SK-N-SH treated with all-trans-retinoic acid at 6 μM for 48 hours (cell line): ENCODE measurements around the gene PRDM5.

Source experiments
- ATAC-seq: fragments of 200-7000 bp; cut with Tn5 transposase; 3 replicates; pipeline ENCODE4 v1.9.1; 2020; ENCODE audit warnings: mild to moderate bottlenecking, moderate library complexity
- ARNTL ChIP-seq: fragments of 450-650 bp; formaldehyde crosslinking; IDR thresholded peaks from 2 replicates; pipeline ENCODE4 v1.5.0; 2020; ENCODE audit warnings: low read depth, mild to moderate bottlenecking, moderate library complexity, borderline replicate concordance
- BACH2 ChIP-seq: fragments of 250-450 bp; sonication (Bioruptor Pico); IDR thresholded peaks from 2 replicates; pipeline ENCODE4 v1.9.0; 2021; ENCODE audit warnings: mild to moderate bottlenecking, borderline replicate concordance
- CSDC2 ChIP-seq: fragments of 250-450 bp; sonication (Bioruptor Pico); IDR thresholded peaks from 2 replicates; pipeline ENCODE4 v1.5.0; 2020; ENCODE audit warnings: mild to moderate bottlenecking, moderate library complexity
- GLIS3 ChIP-seq: fragments of 250-450 bp; sonication (Bioruptor Pico); IDR thresholded peaks from 2 replicates; pipeline ENCODE4 v1.5.0; 2020; ENCODE audit warnings: mild to moderate bottlenecking, moderate library complexity
- OSR1 ChIP-seq: fragments of 250-450 bp; sonication (Bioruptor Pico); IDR thresholded peaks from 2 replicates; pipeline ENCODE4 v1.8.0; 2022; ENCODE audit warnings: moderate library complexity, mild to moderate bottlenecking, inconsistent platforms
- PATZ1 ChIP-seq: fragments of 250-450 bp; sonication (Bioruptor Pico); IDR thresholded peaks from 2 replicates; pipeline ENCODE4 v1.8.0; 2020; ENCODE audit warnings: mild to moderate bottlenecking, moderate library complexity, borderline replicate concordance
- PPARA ChIP-seq: fragments of 250-450 bp; sonication (Bioruptor Pico); IDR thresholded peaks from 2 replicates; pipeline ENCODE4 v1.5.0; 2020; ENCODE audit warnings: mild to moderate bottlenecking, borderline replicate concordance
- RARB ChIP-seq: fragments of 250-450 bp; sonication (Bioruptor Pico); IDR thresholded peaks from 2 replicates; pipeline ENCODE4 v1.8.0; 2021; ENCODE audit warnings: mild to moderate bottlenecking, moderate library complexity
- SNAI2 ChIP-seq: fragments of 250-450 bp; sonication (Bioruptor Pico); IDR thresholded peaks from 2 replicates; pipeline ENCODE4 v1.5.0; 2020; ENCODE audit warnings: mild to moderate bottlenecking, moderate library complexity
- TCF4 ChIP-seq: fragments of 250-450 bp; sonication (Bioruptor Pico); IDR thresholded peaks from 2 replicates; pipeline ENCODE4 v1.8.0; 2021; ENCODE audit warnings: mild to moderate bottlenecking, moderate library complexity, borderline replicate concordance
- TOX ChIP-seq: fragments of 250-450 bp; sonication (Bioruptor Pico); IDR thresholded peaks from 2 replicates; pipeline ENCODE4 v1.8.0; 2021; ENCODE audit warnings: mild to moderate bottlenecking, moderate library complexity, borderline replicate concordance
- ZC3H10 ChIP-seq: fragments of 250-450 bp; sonication (Bioruptor Pico); IDR thresholded peaks from 2 replicates; pipeline ENCODE4 v1.5.1; 2021; ENCODE audit warnings: mild to moderate bottlenecking, moderate library complexity
- ZFP3 ChIP-seq: fragments of 250-450 bp; sonication (Bioruptor Pico); IDR thresholded peaks from 2 replicates; pipeline ENCODE4 v1.5.0; 2020; ENCODE audit warnings: mild to moderate bottlenecking, moderate library complexity
- ZFP30 ChIP-seq: fragments of 450-650 bp; formaldehyde crosslinking; IDR thresholded peaks from 2 replicates; pipeline ENCODE4 v1.5.0; 2022; ENCODE audit warnings: mild to moderate bottlenecking, moderate library complexity
- ZNF565 ChIP-seq: fragments of 450-650 bp; formaldehyde crosslinking; conservative IDR thresholded peaks from 2 replicates; pipeline ENCODE4 v1.5.0; 2020; ENCODE audit warnings: low read depth, mild to moderate bottlenecking, moderate library complexity
- ZNF70 ChIP-seq: fragments of 450-650 bp; formaldehyde crosslinking; IDR thresholded peaks from 2 replicates; pipeline ENCODE4 v1.5.0; 2020; ENCODE audit warnings: mild to moderate bottlenecking, moderate library complexity
- TF ChIP-seq, protein P1 (sequence below): fragments of 250-450 bp; sonication (Bioruptor Pico); IDR thresholded peaks from 2 replicates; pipeline ENCODE4 v1.8.0; 2021; ENCODE audit warnings: low read depth, mild to moderate bottlenecking, moderate library complexity, borderline replicate concordance
- TF ChIP-seq, protein P2 (sequence below): fragments of 250-450 bp; sonication (Bioruptor Pico); IDR thresholded peaks from 2 replicates; pipeline ENCODE4 v1.5.1; 2020; ENCODE audit warnings: low read depth, mild to moderate bottlenecking, moderate library complexity
- TF ChIP-seq, protein P3 (sequence below): fragments of 250-450 bp; sonication (Bioruptor Pico); IDR thresholded peaks from 2 replicates; pipeline ENCODE4 v1.5.1; 2021; ENCODE audit warnings: mild to moderate bottlenecking, moderate library complexity
- TF ChIP-seq, protein P4 (sequence below): fragments of 250-450 bp; sonication (Bioruptor Pico); IDR thresholded peaks from 2 replicates; pipeline ENCODE4 v1.5.0; 2020; ENCODE audit warnings: mild to moderate bottlenecking, moderate library complexity

PRDM5 gene

DNA sequence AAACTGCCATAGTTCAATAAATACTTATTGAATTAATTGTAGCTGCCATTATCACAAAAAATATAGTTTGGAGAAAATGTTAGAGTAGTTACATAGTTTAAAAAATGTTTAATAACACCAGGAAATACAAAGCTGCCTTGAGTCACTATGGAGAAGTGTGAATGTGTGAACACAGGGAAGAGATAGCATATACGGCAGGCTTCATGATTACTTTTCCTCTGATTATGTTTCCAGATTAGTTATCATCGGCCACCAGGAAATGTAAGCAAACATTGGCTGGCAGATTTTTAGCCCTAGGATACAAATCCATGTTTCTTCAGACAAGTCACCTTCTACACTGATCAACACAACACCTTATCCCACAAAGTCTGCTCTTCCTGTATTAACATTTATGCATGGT lies 4.4 kb downstream of the PRDM5 start (continued):
- no peak for TF ChIP-seq PATZ1 (CRISPR knock-in tag)
- TF ChIP-seq RARB = no peak
- TF ChIP-seq BACH2 (CRISPR knock-in tag) = no peak
- no peak for TF ChIP-seq OSR1
- TF ChIP-seq CSDC2 (CRISPR knock-in tag) = no peak
- no peak for TF ChIP-seq GLIS3 (CRISPR knock-in tag)
- no peak for TF ChIP-seq ARNTL (CRISPR knock-in tag)
- TF ChIP-seq ZFP30 (CRISPR knock-in tag) = no peak
- no peak for TF ChIP-seq ZFP3

DNA sequence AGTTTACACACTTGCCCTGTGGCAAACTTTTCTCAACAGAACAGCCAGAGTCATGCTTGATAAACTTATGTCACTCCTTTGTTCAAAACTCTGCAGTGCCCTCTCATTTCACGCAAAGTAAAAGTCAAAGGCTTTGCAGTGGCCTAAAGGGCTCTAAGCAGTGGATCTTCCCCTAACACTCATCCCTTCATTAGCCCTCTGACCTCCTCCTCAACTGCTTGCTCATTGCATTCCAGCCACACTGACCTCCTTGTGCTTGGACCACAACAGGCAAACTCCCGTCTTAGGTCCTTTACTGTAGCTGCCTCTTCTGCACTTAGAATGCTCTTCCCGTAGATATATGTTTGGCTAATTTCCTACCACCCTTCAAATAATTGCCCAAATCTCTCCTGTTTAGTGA lies 5.6 kb downstream of the PRDM5 start:
- ATAC-seq = no peak
- TF ChIP-seq, protein P1, sequence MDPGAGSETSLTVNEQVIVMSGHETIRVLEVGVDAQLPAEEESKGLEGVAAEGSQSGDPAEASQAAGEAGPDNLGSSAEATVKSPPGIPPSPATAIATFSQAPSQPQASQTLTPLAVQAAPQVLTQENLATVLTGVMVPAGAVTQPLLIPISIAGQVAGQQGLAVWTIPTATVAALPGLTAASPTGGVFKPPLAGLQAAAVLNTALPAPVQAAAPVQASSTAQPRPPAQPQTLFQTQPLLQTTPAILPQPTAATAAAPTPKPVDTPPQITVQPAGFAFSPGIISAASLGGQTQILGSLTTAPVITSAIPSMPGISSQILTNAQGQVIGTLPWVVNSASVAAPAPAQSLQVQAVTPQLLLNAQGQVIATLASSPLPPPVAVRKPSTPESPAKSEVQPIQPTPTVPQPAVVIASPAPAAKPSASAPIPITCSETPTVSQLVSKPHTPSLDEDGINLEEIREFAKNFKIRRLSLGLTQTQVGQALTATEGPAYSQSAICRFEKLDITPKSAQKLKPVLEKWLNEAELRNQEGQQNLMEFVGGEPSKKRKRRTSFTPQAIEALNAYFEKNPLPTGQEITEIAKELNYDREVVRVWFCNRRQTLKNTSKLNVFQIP (CRISPR knock-in tag) = no peak
- TF ChIP-seq CSDC2 (CRISPR knock-in tag) (no peak), ZFP30 (CRISPR knock-in tag) (no peak), ZFP3 (no peak)

GRCh38 chr4:120915336-120915735 lies 7.2 kb downstream of the PRDM5 start:
- TF ChIP-seq, protein P1 (CRISPR knock-in tag) = no peak
- TF ChIP-seq CSDC2 (CRISPR knock-in tag) = no peak
- no peak for TF ChIP-seq PPARA (CRISPR knock-in tag)
- TF ChIP-seq ZC3H10 (CRISPR knock-in tag) = no peak
- no peak for TF ChIP-seq ZNF70 (CRISPR knock-in tag)
- no peak for TF ChIP-seq ZFP3
- no peak for TF ChIP-seq GLIS3 (CRISPR knock-in tag)
- TF ChIP-seq, protein P2, sequence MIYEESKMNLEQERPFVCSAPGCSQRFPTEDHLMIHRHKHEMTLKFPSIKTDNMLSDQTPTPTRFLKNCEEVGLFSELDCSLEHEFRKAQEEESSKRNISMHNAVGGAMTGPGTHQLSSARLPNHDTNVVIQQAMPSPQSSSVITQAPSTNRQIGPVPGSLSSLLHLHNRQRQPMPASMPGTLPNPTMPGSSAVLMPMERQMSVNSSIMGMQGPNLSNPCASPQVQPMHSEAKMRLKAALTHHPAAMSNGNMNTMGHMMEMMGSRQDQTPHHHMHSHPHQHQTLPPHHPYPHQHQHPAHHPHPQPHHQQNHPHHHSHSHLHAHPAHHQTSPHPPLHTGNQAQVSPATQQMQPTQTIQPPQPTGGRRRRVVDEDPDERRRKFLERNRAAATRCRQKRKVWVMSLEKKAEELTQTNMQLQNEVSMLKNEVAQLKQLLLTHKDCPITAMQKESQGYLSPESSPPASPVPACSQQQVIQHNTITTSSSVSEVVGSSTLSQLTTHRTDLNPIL (CRISPR knock-in tag) = no peak
- no peak for TF ChIP-seq ZFP30 (CRISPR knock-in tag)
- no peak for TF ChIP-seq SNAI2 (CRISPR knock-in tag)
- TF ChIP-seq TOX (CRISPR knock-in tag) = no peak
- TF ChIP-seq, protein P3, sequence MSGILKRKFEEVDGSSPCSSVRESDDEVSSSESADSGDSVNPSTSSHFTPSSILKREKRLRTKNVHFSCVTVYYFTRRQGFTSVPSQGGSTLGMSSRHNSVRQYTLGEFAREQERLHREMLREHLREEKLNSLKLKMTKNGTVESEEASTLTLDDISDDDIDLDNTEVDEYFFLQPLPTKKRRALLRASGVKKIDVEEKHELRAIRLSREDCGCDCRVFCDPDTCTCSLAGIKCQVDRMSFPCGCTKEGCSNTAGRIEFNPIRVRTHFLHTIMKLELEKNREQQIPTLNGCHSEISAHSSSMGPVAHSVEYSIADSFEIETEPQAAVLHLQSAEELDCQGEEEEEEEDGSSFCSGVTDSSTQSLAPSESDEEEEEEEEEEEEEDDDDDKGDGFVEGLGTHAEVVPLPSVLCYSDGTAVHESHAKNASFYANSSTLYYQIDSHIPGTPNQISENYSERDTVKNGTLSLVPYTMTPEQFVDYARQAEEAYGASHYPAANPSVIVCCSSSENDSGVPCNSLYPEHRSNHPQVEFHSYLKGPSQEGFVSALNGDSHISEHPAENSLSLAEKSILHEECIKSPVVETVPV = no peak
- TF ChIP-seq TCF4 = no peak
- TF ChIP-seq RARB = no peak
- TF ChIP-seq, protein P4, sequence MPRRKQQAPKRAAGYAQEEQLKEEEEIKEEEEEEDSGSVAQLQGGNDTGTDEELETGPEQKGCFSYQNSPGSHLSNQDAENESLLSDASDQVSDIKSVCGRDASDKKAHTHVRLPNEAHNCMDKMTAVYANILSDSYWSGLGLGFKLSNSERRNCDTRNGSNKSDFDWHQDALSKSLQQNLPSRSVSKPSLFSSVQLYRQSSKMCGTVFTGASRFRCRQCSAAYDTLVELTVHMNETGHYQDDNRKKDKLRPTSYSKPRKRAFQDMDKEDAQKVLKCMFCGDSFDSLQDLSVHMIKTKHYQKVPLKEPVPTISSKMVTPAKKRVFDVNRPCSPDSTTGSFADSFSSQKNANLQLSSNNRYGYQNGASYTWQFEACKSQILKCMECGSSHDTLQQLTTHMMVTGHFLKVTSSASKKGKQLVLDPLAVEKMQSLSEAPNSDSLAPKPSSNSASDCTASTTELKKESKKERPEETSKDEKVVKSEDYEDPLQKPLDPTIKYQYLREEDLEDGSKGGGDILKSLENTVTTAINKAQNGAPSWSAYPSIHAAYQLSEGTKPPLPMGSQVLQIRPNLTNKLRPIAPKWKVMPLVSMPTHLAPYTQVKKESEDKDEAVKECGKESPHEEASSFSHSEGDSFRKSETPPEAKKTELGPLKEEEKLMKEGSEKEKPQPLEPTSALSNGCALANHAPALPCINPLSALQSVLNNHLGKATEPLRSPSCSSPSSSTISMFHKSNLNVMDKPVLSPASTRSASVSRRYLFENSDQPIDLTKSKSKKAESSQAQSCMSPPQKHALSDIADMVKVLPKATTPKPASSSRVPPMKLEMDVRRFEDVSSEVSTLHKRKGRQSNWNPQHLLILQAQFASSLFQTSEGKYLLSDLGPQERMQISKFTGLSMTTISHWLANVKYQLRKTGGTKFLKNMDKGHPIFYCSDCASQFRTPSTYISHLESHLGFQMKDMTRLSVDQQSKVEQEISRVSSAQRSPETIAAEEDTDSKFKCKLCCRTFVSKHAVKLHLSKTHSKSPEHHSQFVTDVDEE (CRISPR knock-in tag) = no peak
- TF ChIP-seq ZNF565 (CRISPR knock-in tag) = no peak
- ATAC-seq = no peak
